Ovary (tissue), 3 donors: ENCODE measurements around the gene LDOC1.

Source experiments
- CTCF ChIP-seq, 3 donors: fragments of 450-650 bp in 2 of 3; fragments of 200-600 bp in 1 of 3; IDR thresholded peaks; one replicate each; pipeline versions ENCODE4 v1.5.1 to v1.8.0; 2016 to 2022; ENCODE audit warnings: antibody characterized with exemption in 3 of 3, mild to moderate bottlenecking in 1 of 3
- POLR2A ChIP-seq: fragments of 450-650 bp; IDR thresholded peaks from one replicate; pipeline ENCODE4 v1.6.1; 2017; ENCODE audit warnings: antibody characterized with exemption, mild to moderate bottlenecking, moderate library complexity
- donor health status: DM: no; HTN: no; CAD: no.

GRCh38 chrX:141158084-141158483, 18.8 kb downstream of the LDOC1 start:
- no peak for TF ChIP-seq CTCF (IDR thresholded peaks at IDR 0.05)
- no peak for TF ChIP-seq POLR2A
